Measurements from ENCODE around the gene TREML1. TPM values are rescaled to one million over a fixed set of nuclear protein-coding genes. Genes with fewer than 3 reads are reported as not detected.
A peak's percentile ranks its signal among the peaks of the same experiment; 100 is the strongest.

TREML1 gene
- total and polyA plus RNA-seq, 2 experiments from 2014 or later: not detected

GRCh38 chr6:41176189-41176588 is 22.0 kb upstream of the TREML1 start:
- no peaks in the 10 kb centered on the region for H3K27me3 Mint-ChIP-seq (ENCODE audit: insufficient read depth, low read depth, poor library complexity)
- Histone ChIP-seq H3K9me2 (ENCODE audit: insufficient read depth) (peaks cover 7% of the 10 kb centered on the region; the same call in 1 of the 2 replicates), H3K4me1 (ENCODE audit: insufficient read depth) (peaks cover 6% of the 10 kb centered on the region), H3F3A (replicated peaks; ENCODE audit: low read depth) (no peaks in the 10 kb centered on the region), H3K36me3 (ENCODE audit: insufficient read depth) (no peaks in the 10 kb centered on the region), H3K4me3 (no peak overlapping the region), H3K79me2 (replicated peaks; ENCODE audit: insufficient read depth) (no peaks in the 10 kb centered on the region), H3K27ac (ENCODE audit: low read depth) (no peak overlapping the region), H3K27me3 (ENCODE audit: insufficient read depth) (no peaks in the 10 kb centered on the region), H2AFZ (0 out of 2 replicates have a peak overlapping the region, but pooled peaks have one; percentile 14), H3K4me2 (no peak overlapping the region), H4K20me1 (replicated peaks; ENCODE audit: insufficient read depth) (no peaks in the 10 kb centered on the region)
- TF ChIP-seq REST (IDR thresholded peaks at IDR 0.05; ENCODE audit: unreplicated experiment): no peak
- no peak for TF ChIP-seq EZH2phosphoT487 (IDR thresholded peaks at IDR 0.05; ENCODE audit: unreplicated experiment)
- TF ChIP-seq ZNF331 (CRISPR knock-in tag; IDR thresholded peaks at IDR 0.05; ENCODE audit: low read depth): no peak
- TF ChIP-seq ZNF114 (CRISPR knock-in tag; IDR thresholded peaks at IDR 0.05): no peak
- no peak for TF ChIP-seq ETS1 (IDR thresholded peaks at IDR 0.05)
- TF ChIP-seq JUNB (IDR thresholded peaks at IDR 0.05; ENCODE audit: unreplicated experiment): no peak
- TF ChIP-seq CREB1 (CRISPR knock-in tag; IDR thresholded peaks at IDR 0.05; ENCODE audit: low read depth): no peak
- TF ChIP-seq NANOG (IDR thresholded peaks at IDR 0.05; ENCODE audit: borderline replicate concordance): no peak
- ATAC-seq (no peak), DNase-seq (ENCODE audit: low spot score) (no peak)
- H3K4me3 Mint-ChIP-seq: no peak overlapping the region
- H3K9me3 Mint-ChIP-seq: peaks cover 8% of the 10 kb centered on the region; the same call in 1 of the 3 replicates
- peaks cover 5% of the 10 kb centered on the region for H3K4me1 Mint-ChIP-seq
- peaks cover 7% of the 10 kb centered on the region; the same call in 1 of the 3 replicates for H3K36me3 Mint-ChIP-seq (ENCODE audit: low read depth)
- H3K27ac Mint-ChIP-seq: no peak overlapping the region

DNA sequence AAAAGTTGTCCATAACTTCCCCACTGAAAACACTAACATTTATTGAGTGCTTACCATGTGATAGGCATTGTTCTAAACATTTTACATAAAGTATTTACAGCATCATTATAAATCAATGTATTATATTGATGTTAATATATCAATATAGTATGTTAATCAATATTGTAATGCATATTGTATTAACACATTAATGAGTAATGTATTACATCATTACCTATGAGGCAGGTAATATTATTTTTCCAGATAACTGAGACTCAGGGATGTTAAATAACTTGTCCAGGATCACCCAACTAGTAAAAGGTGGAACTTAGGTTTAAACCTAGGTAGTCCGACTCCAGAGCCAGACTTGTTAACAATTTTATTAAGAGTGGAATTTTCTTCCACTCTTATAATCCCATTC is 20.9 kb upstream of the TREML1 start:
- Histone ChIP-seq H3F3A (replicated peaks; ENCODE audit: low read depth) (no peaks in the 10 kb centered on the region), H3K79me2 (replicated peaks; ENCODE audit: insufficient read depth) (no peaks in the 10 kb centered on the region), H3K36me3 (ENCODE audit: insufficient read depth) (no peaks in the 10 kb centered on the region), H3K27ac (ENCODE audit: low read depth) (no peak overlapping the region), H3K4me2 (no peak overlapping the region), H3K4me3 (no peak overlapping the region), H2AFZ (no peak overlapping the region), H4K20me1 (replicated peaks; ENCODE audit: insufficient read depth) (no peaks in the 10 kb centered on the region), H3K27me3 (ENCODE audit: insufficient read depth) (no peaks in the 10 kb centered on the region), H3K9me2 (ENCODE audit: insufficient read depth) (peaks cover 16% of the 10 kb centered on the region; the same call in 1 of the 2 replicates), H3K4me1 (ENCODE audit: insufficient read depth) (peaks cover 11% of the 10 kb centered on the region)
- Mint-ChIP-seq H3K4me3 (no peak overlapping the region), H3K27me3 (ENCODE audit: insufficient read depth, low read depth, poor library complexity) (peaks cover 4% of the 10 kb centered on the region), H3K27ac (no peak overlapping the region), H3K36me3 (ENCODE audit: low read depth) (peaks cover 7% of the 10 kb centered on the region; the same call in 1 of the 3 replicates), H3K9me3 (peaks cover 8% of the 10 kb centered on the region; the same call in 1 of the 3 replicates), H3K4me1 (peaks cover 15% of the 10 kb centered on the region)
- DNase-seq (ENCODE audit: low spot score) (no peak), ATAC-seq (no peak)
- TF ChIP-seq JUNB (IDR thresholded peaks at IDR 0.05; ENCODE audit: unreplicated experiment): no peak
- no peak for TF ChIP-seq NANOG (IDR thresholded peaks at IDR 0.05; ENCODE audit: borderline replicate concordance)
- no peak for TF ChIP-seq ZNF462 (CRISPR knock-in tag; IDR thresholded peaks at IDR 0.05)
- no peak for TF ChIP-seq ZNF114 (CRISPR knock-in tag; IDR thresholded peaks at IDR 0.05)
- no peak for TF ChIP-seq EZH2phosphoT487 (IDR thresholded peaks at IDR 0.05; ENCODE audit: unreplicated experiment)

All from GM23338 (cell line).